GM19240 (cell line): ENCODE data around the gene MEGF8.
"Not testable (repeated sequence)": the region's sequence is repeated elsewhere in the genome, so short reads cannot be mapped to it uniquely, and the experiment has no call there.

ENCODE experiments used
- DNase-seq: peaks from one replicate; pipeline ENCODE4 v3.0.0; 2011; ENCODE audit warnings: low spot score; ENCODE audit not compliant: insufficient read length

MEGF8 gene

DNA sequence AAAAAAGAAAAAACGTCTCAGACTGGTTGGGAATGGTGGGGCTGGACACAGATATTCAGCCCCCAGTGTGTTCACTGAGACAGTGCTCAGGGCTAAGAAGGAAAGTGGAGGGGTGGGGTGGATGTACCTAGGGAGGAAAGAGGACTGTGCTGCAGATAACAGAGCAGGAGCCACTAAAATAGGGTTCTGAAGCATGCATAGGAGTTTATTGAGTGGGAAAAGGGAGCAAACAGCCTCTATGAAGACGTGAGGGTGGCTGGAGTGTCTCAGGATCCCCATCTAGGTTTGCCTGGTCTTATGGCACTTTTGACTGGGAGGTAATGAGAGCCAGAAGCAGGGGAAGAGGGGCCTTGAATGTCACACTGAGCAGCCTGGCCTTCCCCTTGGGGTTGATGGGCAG, 3.4 kb downstream of the MEGF8 start:
- no peak for DNase-seq

DNA sequence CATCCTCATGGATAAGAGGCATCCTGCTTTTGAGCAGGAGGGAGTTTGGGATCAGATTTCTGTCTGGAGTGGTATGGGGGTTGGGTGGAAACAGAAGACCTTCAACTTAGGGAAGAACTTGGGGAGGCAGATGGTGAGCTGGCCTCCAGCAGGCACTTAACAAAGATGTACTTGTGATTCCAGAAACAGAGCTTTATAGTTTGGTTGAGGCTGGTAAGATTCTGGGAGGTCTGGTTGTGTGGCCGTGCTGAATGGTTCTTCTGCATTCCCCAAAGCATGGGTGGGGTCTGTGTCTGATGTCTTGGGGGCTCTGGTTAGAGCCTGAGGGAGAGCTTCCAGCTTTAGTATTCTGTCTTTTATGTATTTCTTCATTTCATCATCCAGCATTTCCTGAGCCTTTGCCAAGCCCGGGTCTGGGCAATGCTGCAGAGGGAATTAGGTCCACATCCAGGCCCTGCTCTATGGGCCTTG, 4.8 kb downstream of the MEGF8 start:
- no peak for DNase-seq

DNA sequence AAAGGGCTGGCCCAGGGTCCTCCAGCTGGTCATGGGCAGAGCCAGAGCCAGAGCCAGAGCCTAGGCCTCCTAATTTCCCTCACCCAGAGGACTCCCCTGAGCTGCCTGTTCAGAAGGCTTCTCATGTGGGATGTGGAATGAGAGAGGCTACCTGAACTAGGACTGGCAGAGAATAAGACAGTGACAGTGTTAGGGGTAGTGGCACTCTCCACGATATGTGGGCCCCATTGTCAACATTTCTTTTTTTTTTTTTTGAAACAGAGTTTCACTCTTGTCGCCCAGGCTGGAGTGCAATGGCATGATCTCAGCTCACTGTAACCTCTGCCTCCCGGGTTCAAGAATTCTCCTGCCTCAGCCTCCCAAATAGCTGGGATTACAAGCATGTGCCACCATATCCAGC, 5.9 kb downstream of the MEGF8 start:
- DNase-seq, result not testable (repeated sequence)

DNA sequence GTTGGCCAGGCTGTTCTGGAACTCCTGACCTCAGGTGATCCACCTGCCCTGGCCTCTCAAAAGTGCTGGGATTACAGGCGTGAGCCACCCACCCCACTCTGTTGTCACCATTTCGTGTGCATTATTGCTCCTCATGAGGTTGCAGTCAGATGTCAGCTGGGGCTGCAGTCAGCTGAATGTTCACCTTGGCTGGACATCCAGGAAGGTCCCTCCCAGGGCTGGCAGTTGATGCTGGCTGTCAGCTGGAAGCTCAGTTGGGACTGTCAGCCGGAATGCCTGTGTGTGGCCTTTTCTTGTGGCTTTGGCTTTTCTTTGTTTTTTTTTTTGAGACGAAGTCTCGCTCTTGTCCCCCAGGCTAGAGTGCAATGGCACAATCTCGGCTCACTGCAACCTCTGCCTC, 6.6 kb downstream of the MEGF8 start:
- DNase-seq, result no peak

DNA sequence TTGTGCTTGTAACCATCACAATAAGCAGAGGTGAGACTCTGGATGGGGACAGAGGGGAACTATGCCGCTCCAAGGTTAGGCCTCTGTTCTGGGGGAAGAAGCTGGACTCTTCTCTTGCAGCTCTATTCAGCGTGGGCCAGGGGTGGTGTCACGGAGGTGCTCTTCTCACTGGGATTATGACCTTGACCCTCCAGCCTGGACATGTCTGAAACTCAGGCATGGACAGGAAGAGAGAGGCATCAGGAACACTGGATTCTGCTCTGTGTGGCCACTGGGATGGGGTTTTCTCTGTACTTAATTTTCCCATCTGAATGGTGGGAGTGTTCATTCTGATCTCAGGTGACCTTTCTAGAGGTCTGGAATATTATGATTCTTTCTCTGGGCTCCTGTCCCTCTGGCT, 7.6 kb downstream of the MEGF8 start:
- DNase-seq, result no peak

- DNase-seq, result no peak
Observed at GRCh38 chr19:42333975-42334696, 8.7 kb downstream of the MEGF8 start.

GRCh38 chr19:42334697-42335373, 9.4 kb downstream of the MEGF8 start:
- DNase-seq, result no peak

DNA sequence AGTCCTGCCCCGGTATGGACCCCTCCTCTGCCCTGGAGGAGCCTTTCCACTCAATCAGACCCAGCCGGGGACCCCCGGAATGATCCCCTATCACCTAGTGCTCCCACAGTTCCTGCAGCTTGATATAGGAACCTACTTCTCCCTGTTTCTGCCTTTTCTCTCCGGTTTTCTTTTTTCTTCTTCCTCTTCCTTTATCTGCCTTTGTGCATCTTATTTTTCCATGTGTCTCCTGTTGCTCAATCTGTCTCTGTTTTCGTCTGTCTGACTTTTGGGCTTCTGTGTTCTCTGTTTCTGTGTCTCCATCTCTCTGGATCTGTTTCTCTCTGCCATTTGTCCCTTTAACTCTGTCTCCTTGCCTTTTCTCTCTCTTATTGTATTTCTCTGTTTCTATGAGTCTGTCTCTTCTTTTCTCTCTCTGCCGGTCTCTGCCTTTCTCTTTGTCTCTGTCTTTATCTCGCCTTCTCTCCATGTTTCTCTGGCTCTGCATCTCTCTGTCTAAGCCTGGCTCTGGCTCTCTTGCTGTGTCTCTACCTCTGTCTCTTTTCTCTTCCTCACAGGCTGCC, 10.0 kb downstream of the MEGF8 start:
- no peak for DNase-seq

- DNase-seq, result no peak
Observed at GRCh38 chr19:42335971-42336370, 10.5 kb downstream of the MEGF8 start.

DNA sequence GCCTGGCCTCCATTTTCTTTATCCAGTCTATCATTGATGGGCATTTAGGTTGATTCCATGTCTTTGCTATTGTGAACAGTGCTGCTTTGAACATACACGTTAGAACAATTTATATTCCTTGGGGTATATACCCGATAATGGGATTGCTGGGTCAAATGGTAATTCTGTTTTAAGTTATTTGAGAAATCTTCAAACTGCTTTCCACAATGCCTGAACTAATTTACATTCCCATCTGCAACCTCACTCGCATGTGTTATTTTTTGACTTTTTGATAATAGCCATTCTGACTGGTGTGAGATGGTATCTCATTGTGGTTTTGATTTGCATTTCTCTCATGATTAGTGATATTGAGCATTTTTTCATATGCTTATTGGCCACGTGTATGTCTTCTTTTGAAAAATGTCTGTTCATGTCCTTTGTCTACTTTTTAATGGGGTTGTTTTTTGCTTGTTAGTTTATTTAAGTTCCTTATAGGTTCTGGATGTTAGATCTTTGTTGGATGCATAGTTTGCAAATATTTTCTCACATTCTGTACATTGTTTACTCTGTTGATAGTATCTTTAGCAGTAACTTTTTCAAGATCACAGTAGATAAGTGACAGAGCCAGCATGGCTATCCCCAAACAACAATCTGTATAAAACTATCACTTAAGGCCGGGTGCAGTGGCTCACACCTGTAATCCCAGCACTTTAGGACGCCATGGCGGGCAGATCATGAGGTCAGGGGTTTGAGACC, 13.9 kb downstream of the MEGF8 start:
- not testable (repeated sequence) for DNase-seq

- DNase-seq, result not testable (repeated sequence)
Observed at GRCh38 chr19:42339922-42340321, 14.5 kb downstream of the MEGF8 start.

- DNase-seq, result no peak
Observed at GRCh38 chr19:42343344-42344110, 18.1 kb downstream of the MEGF8 start.

GRCh38 chr19:42344336-42344893, 19.0 kb downstream of the MEGF8 start:
- no peak for DNase-seq

- DNase-seq, result no peak
Observed at GRCh38 chr19:42345191-42345812, 19.9 kb downstream of the MEGF8 start.

- no peak for DNase-seq
Observed at GRCh38 chr19:42348211-42348610, 22.8 kb downstream of the MEGF8 start.

DNA sequence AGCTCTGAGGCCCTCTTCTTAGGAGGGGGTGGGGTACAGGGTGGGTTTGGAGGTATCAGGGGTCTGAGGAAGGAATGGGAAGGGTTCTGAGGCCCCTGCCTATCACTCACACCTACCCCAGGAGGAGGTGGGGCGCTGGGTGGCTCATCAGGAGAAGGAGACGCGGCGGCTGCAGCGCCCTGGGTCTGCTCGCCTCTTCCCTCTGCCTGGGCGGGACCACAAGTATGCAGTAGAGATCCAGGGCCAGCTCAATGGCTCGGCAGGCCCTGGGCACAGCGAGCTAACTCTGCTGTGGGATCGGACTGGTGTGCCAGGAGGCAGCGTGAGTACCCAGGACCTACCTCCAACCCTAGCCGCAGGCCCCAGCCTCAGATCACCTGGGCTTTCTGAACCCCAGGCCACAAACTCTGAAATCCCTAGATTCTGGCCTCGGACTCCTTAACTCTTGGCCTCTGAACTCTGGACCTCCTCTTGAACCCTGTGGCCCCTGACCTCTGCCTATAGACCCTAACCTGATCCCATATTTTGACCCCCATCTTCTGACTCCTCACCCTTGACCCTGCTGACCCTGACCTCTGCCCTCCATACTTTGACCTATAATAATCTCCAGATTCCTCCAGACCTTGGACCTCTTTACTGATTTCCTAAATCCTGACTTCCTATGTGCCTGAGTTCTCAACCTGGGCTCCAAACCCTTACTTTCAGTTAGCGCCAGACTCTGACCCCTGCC, 24.1 kb downstream of the MEGF8 start:
- no peak for DNase-seq

- no peak for DNase-seq
Observed at GRCh38 chr19:42350417-42350816, 25.0 kb downstream of the MEGF8 start.

DNA sequence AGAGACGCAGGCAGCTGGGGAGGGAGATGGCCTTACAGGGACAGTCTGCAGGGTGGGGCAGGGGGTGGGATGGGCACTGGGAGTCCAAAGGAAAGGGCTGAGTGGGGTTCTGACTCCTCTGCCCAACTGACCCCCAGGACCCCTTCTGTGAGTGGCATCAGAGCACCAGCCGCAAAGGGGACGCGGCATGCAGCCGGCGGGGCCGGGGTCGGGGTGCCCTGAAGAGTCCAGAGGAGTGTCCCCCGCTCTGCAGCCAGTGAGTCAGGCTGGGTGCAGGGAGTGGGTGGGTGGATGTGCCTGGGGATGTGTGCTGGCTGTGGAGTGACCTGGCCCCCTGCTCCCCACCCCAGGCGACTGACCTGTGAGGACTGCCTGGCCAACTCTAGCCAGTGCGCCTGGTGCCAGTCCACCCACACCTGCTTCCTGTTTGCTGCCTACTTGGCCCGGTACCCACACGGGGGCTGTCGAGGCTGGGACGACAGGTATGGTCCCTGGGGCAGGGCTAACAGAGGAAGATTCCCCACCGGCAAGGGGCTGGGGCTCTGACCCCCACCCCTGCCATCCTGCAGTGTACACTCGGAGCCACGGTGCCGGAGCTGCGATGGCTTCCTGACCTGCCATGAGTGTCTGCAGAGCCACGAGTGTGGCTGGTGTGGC, 25.8 kb downstream of the MEGF8 start:
- DNase-seq, result no peak
